Measurements from ENCODE around the gene ERVH48-1. TPM values are rescaled to one million over a fixed set of nuclear protein-coding genes. Genes with fewer than 3 reads are reported as not detected.
A peak's percentile ranks its signal among the peaks of the same experiment; 100 is the strongest.

ERVH48-1 gene
- not detected for total RNA-seq
- not detected for polyA plus RNA-seq
- long read RNA-seq, donor 1: 0 reads
- long read RNA-seq, donor 2: 0 reads
- long read RNA-seq, donor 3: 0 reads
- long read RNA-seq, donor 4: 0 reads
- long read RNA-seq, donor 5: 0 reads
- long read RNA-seq, donor 6: 0 reads
- long read RNA-seq, donor 7: 0 reads
- long read RNA-seq, donor 8: 0 reads
- long read RNA-seq, donor 9: 0 reads
- long read RNA-seq, donor 10: 0 reads

GRCh38 chr21:42925114-42925926 lies at the start of gene ERVH48-1:
Gene ERVH48-1 (minus strand): TSS chr21:42925630. CDS start chr21:42919006, 6,624 bp downstream.
- H3K4me1 ChIP-seq (replicated peaks in 1 of 2): no peaks in the 10 kb centered on the region
- no peaks in the 10 kb centered on the region for H3K27me3 ChIP-seq
- no peaks in the 10 kb centered on the region for H3K9me3 ChIP-seq (replicated peaks in 1 of 3)
- no peak within 1 kb of the TSS for H3K4me3 ChIP-seq
- no peaks in the 10 kb centered on the region for H3K36me3 ChIP-seq (replicated peaks in 1 of 2)
- no peak for DNase-seq
- TF ChIP-seq POLR2A (IDR thresholded peaks at IDR 0.05) (no peak), CTCF (IDR thresholded peaks at IDR 0.05) (no peak)
- 75 to 92% (median 88%) methylated on average over 10 to 29 of the region's 29 CpGs for WGBS, 4 donors
- no peak within 1 kb of the TSS for H3K27ac ChIP-seq
- intact Hi-C loops (cut with DNase I): no loop called here

- H3K27ac ChIP-seq: peak within 1 kb of the TSS; percentile 91 to 100 (median 96)
- no peaks in the 10 kb centered on the region for H3K27me3 ChIP-seq
- H3K36me3 ChIP-seq (replicated peaks in 1 of 2): no peaks in the 10 kb centered on the region
- peak; percentile 99 for DNase-seq
- TF ChIP-seq CTCF (IDR thresholded peaks at IDR 0.05) (peak in 4 of 6 experiments; percentile 8 to 36 (median 18)), POLR2A (IDR thresholded peaks at IDR 0.05) (peak; percentile 53 to 78)
- H3K4me3 ChIP-seq: peak within 1 kb of the TSS in 3 of 4 donors; percentile 45 to 97 (median 60)
- H3K9me3 ChIP-seq (replicated peaks in 1 of 3): no peaks in the 10 kb centered on the region
- intact Hi-C loops (cut with DNase I): no loop called here
- 1% methylated on average over 24 to 106 of the region's 106 CpGs; no CpG with 5 or more reads in 1 of the 4 donors for WGBS, 4 donors
- H3K4me1 ChIP-seq (replicated peaks in 1 of 2): peaks cover 11 to 16% of the 10 kb centered on the region in 2 donors
Measured at GRCh38 chr21:42973991-42974831, 48.8 kb upstream of the ERVH48-1 start, which contains the start of gene PKNOX1. Gene PKNOX1 (plus strand): TSS chr21:42974562. CDS start chr21:43004382, 29,820 bp downstream.

GRCh38 chr21:42973309-42973990 lies 48.0 kb upstream of the ERVH48-1 start:
- no peaks in the 10 kb centered on the region for H3K36me3 ChIP-seq (replicated peaks in 1 of 2)
- WGBS, 4 donors: 58 to 89% (median 64%) methylated on average over 15 to 19 of the region's 19 CpGs
- H3K27me3 ChIP-seq: no peaks in the 10 kb centered on the region
- DNase-seq: peak in 4 of 7 donors; percentile 19 to 38 (median 30)
- peak overlapping the region in 4 of 5 donors; percentile 2 to 87 (median 68) for H3K27ac ChIP-seq
- intact Hi-C loops (cut with DNase I): no loop called here
- H3K4me1 ChIP-seq (replicated peaks in 1 of 2): peaks cover 11 to 16% of the 10 kb centered on the region in 2 donors
- H3K4me3 ChIP-seq: peak overlapping the region in 2 of 4 donors; percentile 53 to 97
- no peaks in the 10 kb centered on the region for H3K9me3 ChIP-seq (replicated peaks in 1 of 3)
- peak in 1 of 6 experiments; percentile 47 for TF ChIP-seq CTCF (IDR thresholded peaks at IDR 0.05)
- TF ChIP-seq POLR2A (IDR thresholded peaks at IDR 0.05): no peak
